Breast epithelium (tissue), 4 donors: ENCODE measurements around the gene TGFBI. TPM values are rescaled to one million over a fixed set of nuclear protein-coding genes. Genes with fewer than 3 reads are reported as not detected.

Experiments used
- DNase-seq, 2 donors: peaks; one replicate each; pipeline ENCODE4 v3.0.0-alpha.2; 2019; ENCODE audit warnings: low spot score in 2 of 2
- H3K27ac ChIP-seq, 2 donors: fragments of 200-600 bp; sonication (generic) in 1 of 2; one replicate each; pipeline ENCODE4 v1.5.1; 2016 to 2019; ENCODE audit warnings: mild to moderate bottlenecking in 1 of 2
- H3K27me3 ChIP-seq, 2 donors: fragments of 200-600 bp; sonication (generic) in 1 of 2; one replicate each; pipeline versions ENCODE4 v1.5.1 to v1.6.0; 2017 to 2019; ENCODE audit warnings: control low read depth in 1 of 2, mild to moderate bottlenecking in 1 of 2
- H3K36me3 ChIP-seq: fragments of 200-600 bp; one replicate; pipeline ENCODE4 v1.5.1; 2019
- H3K4me1 ChIP-seq, 2 donors: fragments of 200-600 bp; sonication (generic); one replicate each; pipeline ENCODE4 v1.5.1; 2016 to 2019; ENCODE audit warnings: control low read depth in 1 of 2
- H3K4me3 ChIP-seq, 3 donors: fragments of 200-600 bp; sonication (generic); 1 replicate in 2 of 3; 2 replicates in 1 of 3; pipeline ENCODE4 v1.5.1; 2016 to 2019; ENCODE audit warnings: mild to moderate bottlenecking in 3 of 3, moderate library complexity in 2 of 3
- H3K9me3 ChIP-seq, 2 donors: fragments of 200-600 bp; sonication (generic) in 1 of 2; one replicate each; pipeline ENCODE4 v1.5.1; 2016 to 2019; ENCODE audit warnings: control low read depth in 1 of 2
- CTCF ChIP-seq, 3 donors: fragments of 450-650 bp; IDR thresholded peaks; one replicate each; pipeline ENCODE4 v1.5.1; 2016 to 2017; ENCODE audit warnings: antibody characterized with exemption in 3 of 3, mild to moderate bottlenecking in 3 of 3, moderate library complexity in 3 of 3
- POLR2A ChIP-seq: fragments of 450-650 bp; IDR thresholded peaks from one replicate; pipeline ENCODE4 v1.6.1; 2016; ENCODE audit warnings: antibody characterized with exemption, mild to moderate bottlenecking, moderate library complexity
- POLR2AphosphoS5 ChIP-seq, 3 donors: sonication (generic); formaldehyde crosslinking; IDR thresholded peaks; one replicate each; pipeline ENCODE4 v1.6.1; 2017; ENCODE audit warnings: antibody characterized with exemption in 3 of 3
- intact Hi-C: fragments of 100-400 bp; cut with DNase I; formaldehyde crosslinking; loops from one replicate; pipeline ENCODE4 v1.15.1; 2023; ENCODE audit warnings: low total_unique reads
- total RNA-seq, 3 donors: library from RNA; depleted of rRNA; stranded (reverse); fragments of >200 nt; gene quantifications; one replicate each; pipeline ENCODE4 v1.1.0, GENCODE V29; 2016

TGFBI gene
- total RNA-seq, 3 donors from 2014 or later: 40.4 to 145 (median 45.2) TPM

DNA sequence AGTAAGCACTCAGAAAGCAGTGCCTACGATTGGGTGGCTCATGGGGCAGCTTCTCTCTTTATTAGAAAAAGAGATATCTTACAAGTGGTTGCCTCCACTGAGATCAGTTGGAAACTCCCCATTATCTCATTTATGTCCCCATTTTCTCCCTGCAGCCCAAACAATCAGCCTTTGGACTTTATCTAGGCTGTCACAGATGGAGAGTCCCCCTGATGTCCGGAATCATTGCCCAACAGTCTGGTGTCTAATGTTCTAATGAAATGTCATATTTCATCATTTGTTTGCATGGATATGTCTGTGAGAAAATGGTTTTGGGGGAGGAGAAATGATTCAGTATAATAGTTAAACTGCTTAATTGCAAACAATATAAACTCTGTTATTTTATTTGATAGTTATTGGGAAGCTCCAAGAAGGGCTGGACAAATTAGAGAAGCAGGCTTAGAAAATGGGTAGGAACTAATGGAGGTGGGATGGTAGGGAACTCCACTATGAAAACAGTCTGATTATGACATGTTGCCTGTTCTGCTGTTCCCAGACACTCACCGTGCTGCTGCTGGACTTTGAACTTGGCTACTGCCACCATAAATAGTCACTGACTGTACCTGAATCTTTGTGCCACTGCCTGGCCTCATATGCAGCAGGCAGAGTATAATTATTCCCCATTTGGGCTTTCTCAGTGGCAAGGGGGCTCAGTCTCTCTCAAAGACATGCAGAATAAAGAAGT, 65.6 kb downstream of the TGFBI start:
- Histone ChIP-seq H3K27me3 (no peaks in the 10 kb centered on the region), H3K9me3 (no peaks in the 10 kb centered on the region), H3K27ac (no peak overlapping the region), H3K4me3 (no peak overlapping the region), H3K36me3 (no peaks in the 10 kb centered on the region), H3K4me1 (no peaks in the 10 kb centered on the region)
- DNase-seq: no peak
- TF ChIP-seq CTCF (IDR thresholded peaks at IDR 0.05) (no peak), POLR2AphosphoS5 (IDR thresholded peaks at IDR 0.05) (no peak), POLR2A (no peak)
- intact Hi-C loops: no loop called here

DNA sequence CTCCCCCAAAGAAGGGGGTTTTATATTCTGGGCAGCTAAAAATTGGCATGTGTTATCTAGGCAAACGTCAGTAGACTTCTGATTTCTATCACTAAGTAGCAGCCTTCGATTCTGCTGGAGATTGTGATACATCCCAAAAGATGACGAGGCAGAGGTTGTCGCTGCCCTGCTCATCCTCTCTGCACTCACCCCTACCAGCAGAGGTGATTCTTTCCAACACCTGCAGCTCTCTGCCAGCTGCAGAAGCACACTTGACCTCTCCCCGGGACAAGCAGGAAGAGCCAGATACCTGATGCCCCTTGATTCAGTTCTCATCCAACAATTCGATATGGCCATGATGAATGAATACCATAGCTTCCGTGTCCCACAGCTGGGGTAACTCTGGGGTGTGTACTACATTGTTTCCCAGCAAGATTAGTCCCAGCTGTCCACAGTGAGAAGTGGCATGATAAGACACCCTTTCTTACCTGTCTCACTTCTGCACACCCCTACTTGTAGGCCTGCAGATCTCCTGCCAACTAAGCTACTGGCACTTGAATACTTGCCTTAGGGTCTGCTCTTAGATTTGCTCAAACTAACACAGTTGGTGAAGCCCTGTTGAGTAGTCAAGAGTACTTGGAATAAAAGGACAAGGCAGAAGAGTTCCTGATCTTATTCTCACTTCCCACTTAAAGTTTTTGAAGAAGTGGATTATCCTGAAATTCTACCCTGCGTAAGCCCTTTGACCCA, 66.3 kb downstream of the TGFBI start:
- no peak overlapping the region for H3K4me3 ChIP-seq
- no peaks in the 10 kb centered on the region for H3K27me3 ChIP-seq
- H3K9me3 ChIP-seq: no peaks in the 10 kb centered on the region
- H3K4me1 ChIP-seq: no peaks in the 10 kb centered on the region
- H3K36me3 ChIP-seq: no peaks in the 10 kb centered on the region
- H3K27ac ChIP-seq: no peak overlapping the region
- intact Hi-C loops: no loop called here
- TF ChIP-seq POLR2AphosphoS5 (IDR thresholded peaks at IDR 0.05) (no peak), CTCF (IDR thresholded peaks at IDR 0.05) (no peak), POLR2A (no peak)
- DNase-seq: no peak

GRCh38 chr5:136098176-136098575, 69.4 kb downstream of the TGFBI start:
- Histone ChIP-seq H3K36me3 (no peaks in the 10 kb centered on the region), H3K4me1 (no peaks in the 10 kb centered on the region), H3K4me3 (no peak overlapping the region), H3K9me3 (no peaks in the 10 kb centered on the region), H3K27me3 (no peaks in the 10 kb centered on the region), H3K27ac (no peak overlapping the region)
- intact Hi-C loops: no loop called here
- TF ChIP-seq POLR2AphosphoS5 (IDR thresholded peaks at IDR 0.05): no peak
- no peak for TF ChIP-seq POLR2A
- no peak for DNase-seq

DNA sequence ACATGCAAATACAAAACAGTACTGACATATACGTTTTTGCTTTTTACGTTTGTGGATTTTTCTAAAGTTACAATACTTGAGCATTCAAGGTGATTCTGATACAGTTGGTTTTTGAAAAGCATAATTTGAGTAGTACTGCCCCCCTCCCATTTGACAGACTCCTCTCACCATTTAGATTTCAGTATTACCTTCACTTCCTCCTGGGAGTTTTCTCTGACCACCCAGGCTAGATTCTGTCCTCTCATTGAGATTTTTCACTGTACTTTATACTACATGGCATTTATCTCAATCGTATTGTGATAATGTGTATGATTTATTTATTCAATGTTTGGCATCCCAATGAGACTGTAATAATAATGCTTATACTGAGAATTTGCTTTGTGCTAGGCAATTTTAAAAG, 71.1 kb downstream of the TGFBI start:
- no peak for DNase-seq
- Histone ChIP-seq H3K27ac (no peak overlapping the region), H3K4me3 (no peak overlapping the region), H3K9me3 (no peaks in the 10 kb centered on the region), H3K36me3 (no peaks in the 10 kb centered on the region), H3K27me3 (no peaks in the 10 kb centered on the region), H3K4me1 (no peaks in the 10 kb centered on the region)
- intact Hi-C loops: no loop called here
- no peak for TF ChIP-seq CTCF (IDR thresholded peaks at IDR 0.05)
- TF ChIP-seq POLR2A: no peak
- no peak for TF ChIP-seq POLR2AphosphoS5 (IDR thresholded peaks at IDR 0.05)

DNA sequence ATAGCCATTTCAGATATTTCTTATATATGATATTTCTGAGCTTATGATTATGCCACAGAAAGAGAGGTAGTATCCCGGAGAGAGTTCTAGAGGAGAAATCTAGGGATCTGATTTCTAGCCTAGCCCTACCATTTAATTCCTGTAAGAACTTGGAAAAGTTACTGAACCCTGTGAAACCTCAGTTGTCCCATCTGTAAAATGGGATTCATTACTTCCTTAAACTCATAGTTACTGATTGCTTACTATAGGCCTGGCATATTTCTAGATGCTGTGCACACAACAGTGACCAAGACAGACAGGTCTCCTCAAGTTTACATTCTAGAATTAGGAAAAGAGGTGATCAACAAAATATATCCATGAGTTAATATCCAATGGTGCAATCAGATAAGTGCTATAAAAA, 73.1 kb downstream of the TGFBI start:
- intact Hi-C loops: no loop called here
- no peaks in the 10 kb centered on the region for H3K36me3 ChIP-seq
- H3K9me3 ChIP-seq: no peaks in the 10 kb centered on the region
- H3K27me3 ChIP-seq: no peaks in the 10 kb centered on the region
- H3K4me3 ChIP-seq: no peak overlapping the region
- no peak overlapping the region for H3K27ac ChIP-seq
- TF ChIP-seq POLR2A: no peak
- TF ChIP-seq CTCF (IDR thresholded peaks at IDR 0.05): no peak
- TF ChIP-seq POLR2AphosphoS5 (IDR thresholded peaks at IDR 0.05): no peak
- no peak for DNase-seq
- H3K4me1 ChIP-seq: no peaks in the 10 kb centered on the region
